HEK293 (cell line): ENCODE data around the gene TSR3.

Experiments
- PBX3 ChIP-seq: sonication (generic); formaldehyde crosslinking; IDR thresholded peaks from 2 replicates; pipeline ENCODE4 v1.8.1; 2022; ENCODE audit warnings: mild to moderate bottlenecking, moderate library complexity, missing genetic modification reagents
- ZNF514 ChIP-seq: fragments of 450-650 bp; formaldehyde crosslinking; IDR thresholded peaks from 2 replicates; pipeline ENCODE4 v1.5.1; 2016; ENCODE audit warnings: missing biosample characterization, missing genetic modification characterization

GRCh38 chr16:1300664-1301476 is 50.8 kb downstream of the TSR3 start:
- TF ChIP-seq ZNF514 (tag by site-specific recombination) (no peak), PBX3 (CRISPR knock-in tag) (no peak)
